ENCODE results near the gene PTPRC.
A peak's percentile ranks its signal among the peaks of the same experiment; 100 is the strongest.

Gene PTPRC

DNA sequence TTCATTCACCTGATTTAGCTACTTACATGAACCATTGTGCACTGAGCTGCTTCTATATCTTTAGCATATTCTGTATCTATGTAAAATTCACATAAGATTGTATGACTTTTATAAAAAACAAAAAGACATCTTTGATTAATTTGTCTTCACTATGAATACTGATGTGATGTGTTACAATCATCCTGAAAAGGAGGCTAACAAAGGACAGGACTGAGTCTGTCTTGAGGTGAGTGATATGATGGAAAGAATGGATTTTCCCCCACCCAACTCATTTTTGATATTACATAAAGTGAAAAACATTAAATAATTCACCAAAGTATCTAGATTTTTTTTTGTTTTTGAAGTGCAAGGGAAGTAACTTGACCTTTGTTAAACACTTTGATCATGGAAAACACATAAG is 9.8 kb downstream of the PTPRC start:
- peak overlapping the region; percentile 95 for H3K27ac Mint-ChIP-seq
- H3K4me3 Mint-ChIP-seq = peak overlapping the region; percentile 72
- ATAC-seq = peak; percentile 41
- peaks cover 67% of the 10 kb centered on the region for H3K36me3 Mint-ChIP-seq (ENCODE audit: low read depth)
- no peaks in the 10 kb centered on the region for H3K9me3 Mint-ChIP-seq
- no peaks in the 10 kb centered on the region for H3K27me3 Mint-ChIP-seq
- peaks cover 87% of the 10 kb centered on the region for H3K4me1 Mint-ChIP-seq
- no peak for DNase-seq

DNA sequence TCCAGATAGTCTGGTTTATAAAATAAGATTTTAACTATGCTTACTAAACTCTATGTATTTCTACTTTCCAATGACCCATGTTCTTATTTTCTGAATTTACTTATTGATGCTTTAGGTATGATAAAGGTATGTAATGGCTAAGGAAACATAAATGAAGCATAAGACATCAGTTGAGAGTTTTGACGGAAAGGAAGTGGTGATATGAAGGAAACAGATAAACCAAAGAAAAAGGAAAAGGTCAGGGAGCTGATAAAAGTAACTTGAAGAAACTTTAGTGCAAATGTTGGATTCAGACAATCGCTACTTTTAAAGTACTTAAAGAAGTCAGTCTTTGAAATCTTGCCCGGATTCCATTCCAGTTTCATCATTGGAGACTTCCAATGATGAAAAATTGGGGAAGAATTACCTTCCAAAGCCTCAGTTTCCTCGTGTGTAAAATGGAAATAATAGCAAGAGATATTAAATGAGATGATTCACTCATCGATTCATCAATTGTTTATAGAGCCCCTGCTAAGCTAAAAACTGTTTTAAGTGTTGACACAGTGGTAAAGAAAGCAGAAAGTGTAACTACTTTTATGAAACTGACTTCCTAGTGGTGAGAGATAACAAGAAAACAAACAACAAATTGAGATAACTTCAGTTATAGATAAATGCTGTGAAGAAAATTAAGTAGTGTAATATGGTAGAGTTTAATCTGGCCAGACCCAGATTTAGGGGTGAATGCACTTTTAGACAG is 10.6 kb downstream of the PTPRC start:
- H3K36me3 Mint-ChIP-seq (ENCODE audit: low read depth) = peaks cover 63% of the 10 kb centered on the region
- H3K27ac Mint-ChIP-seq = peak overlapping the region; percentile 95

DNA sequence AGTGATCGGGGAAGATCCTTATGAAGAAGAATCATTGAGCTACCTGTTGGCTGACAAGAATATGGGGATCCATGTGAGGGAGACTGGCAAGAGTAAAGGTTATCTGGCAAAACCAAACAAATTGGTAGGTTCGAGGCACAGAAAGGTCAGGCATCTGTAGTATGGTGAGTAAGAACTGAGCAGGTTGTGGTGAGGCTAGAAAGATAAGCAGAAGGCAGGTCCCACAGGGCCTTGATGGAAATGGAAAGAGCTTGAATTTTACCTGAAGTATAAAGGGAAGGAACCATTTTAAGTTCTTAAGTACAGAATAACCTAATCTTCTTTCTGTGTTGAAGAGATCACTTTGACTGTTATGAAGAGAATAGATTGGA is 11.1 kb downstream of the PTPRC start:
- Mint-ChIP-seq H3K9me3 (no peaks in the 10 kb centered on the region), H3K27ac (peak overlapping the region; percentile 95), H3K27me3 (no peaks in the 10 kb centered on the region), H3K4me3 (peak overlapping the region; percentile 72), H3K36me3 (ENCODE audit: low read depth) (peaks cover 60% of the 10 kb centered on the region), H3K4me1 (peaks cover 83% of the 10 kb centered on the region)
- ATAC-seq (peak; percentile 93), DNase-seq (peak; percentile 39)

More for the DNA sequence above, 10.6 kb downstream of the PTPRC start:
- Mint-ChIP-seq H3K27me3 (no peaks in the 10 kb centered on the region), H3K4me1 (peaks cover 87% of the 10 kb centered on the region), H3K9me3 (no peaks in the 10 kb centered on the region), H3K4me3 (peak overlapping the region; percentile 72)
- no peak for ATAC-seq
- no peak for DNase-seq

DNA sequence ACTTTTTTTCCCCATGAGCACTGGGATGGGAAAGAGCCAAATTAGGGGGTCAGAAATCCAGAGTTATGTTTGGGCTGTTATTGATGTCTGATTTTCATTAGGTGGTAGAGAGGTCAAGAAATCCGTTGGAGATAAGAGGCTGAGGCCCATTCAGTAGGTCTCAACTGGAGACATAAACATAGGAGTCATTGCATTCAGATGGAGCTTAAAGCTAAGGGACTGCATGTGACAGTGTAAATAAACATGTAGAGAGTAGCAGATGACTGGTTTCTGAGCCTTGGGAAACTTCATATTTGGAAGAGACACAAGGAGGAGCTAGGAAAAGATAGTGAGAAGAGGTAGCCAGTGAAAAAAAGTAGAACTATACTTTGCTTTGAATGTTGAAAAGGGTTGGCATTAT is 11.7 kb downstream of the PTPRC start:
- Mint-ChIP-seq H3K4me1 (peaks cover 81% of the 10 kb centered on the region), H3K4me3 (peak overlapping the region; percentile 72), H3K27me3 (no peaks in the 10 kb centered on the region), H3K9me3 (no peaks in the 10 kb centered on the region), H3K27ac (peak overlapping the region; percentile 95), H3K36me3 (ENCODE audit: low read depth) (peaks cover 61% of the 10 kb centered on the region)
- ATAC-seq = no peak
- no peak for DNase-seq

DNA sequence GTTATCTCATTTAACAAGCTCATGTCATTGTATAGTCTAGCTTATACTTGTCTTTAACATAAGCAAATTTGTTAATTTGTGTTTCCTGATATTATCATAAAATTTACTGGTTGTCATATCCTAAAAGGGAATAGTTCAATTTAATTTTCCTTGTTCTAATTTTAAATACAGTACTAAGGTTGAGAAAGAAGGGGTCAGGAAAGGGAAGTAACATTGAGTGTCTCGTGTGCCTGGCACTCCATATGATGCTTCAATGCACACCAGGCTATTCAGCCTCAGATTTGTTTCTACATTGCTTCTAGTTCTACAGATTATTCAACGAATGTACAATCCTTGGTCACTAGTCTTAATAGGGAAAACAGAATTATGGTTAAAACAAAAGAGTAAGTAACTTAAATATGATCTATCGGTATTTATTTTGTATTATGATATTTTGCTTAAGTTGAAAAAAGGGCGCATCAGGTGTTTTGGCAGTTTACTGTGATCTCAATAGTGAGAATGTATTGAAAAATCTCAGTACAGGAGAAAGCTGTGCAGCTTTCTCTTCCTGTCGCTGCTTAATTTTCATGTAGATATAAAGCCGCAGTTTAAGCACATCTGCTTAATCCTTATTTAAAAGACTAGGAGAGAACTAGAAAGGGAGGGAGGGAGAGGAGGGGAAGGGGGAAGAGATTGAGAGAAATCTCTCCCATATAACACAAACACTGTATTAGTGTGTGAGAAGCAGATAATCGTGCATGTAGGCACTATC is 13.0 kb downstream of the PTPRC start:
- Mint-ChIP-seq H3K4me3 (peak overlapping the region; percentile 75), H3K36me3 (ENCODE audit: low read depth) (peaks cover 53% of the 10 kb centered on the region), H3K27ac (peak overlapping the region; percentile 89), H3K9me3 (no peaks in the 10 kb centered on the region), H3K27me3 (no peaks in the 10 kb centered on the region), H3K4me1 (peaks cover 81% of the 10 kb centered on the region)
- no peak for ATAC-seq
- no peak for DNase-seq

DNA sequence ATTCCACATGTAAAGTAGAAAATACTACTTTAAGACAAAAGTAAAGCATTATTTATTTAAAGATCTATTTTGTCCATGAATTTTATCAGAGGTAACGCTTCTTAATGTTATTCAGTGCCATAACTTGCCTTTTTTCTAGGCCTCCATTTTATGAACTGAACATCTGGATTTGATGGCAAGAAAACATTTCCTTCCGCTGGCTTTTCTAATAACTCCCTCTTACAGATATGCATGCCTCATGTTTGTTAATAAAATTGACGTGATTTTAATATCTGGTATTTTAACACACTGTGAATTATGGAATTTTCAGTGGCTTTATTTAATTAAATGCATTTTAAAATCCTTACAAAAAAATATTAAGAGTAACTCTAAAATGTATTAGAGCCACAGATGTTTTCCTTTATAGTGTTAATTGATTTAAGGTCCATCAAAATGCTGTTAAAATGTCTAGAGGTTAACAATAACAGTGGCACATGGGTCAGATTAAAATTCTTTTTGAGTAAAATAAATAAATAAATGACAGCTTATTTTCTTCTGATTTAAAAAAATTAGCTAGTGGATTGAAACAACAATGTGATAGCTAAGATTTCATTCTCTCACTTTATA is 15.1 kb downstream of the PTPRC start:
- H3K4me3 Mint-ChIP-seq = peak overlapping the region; percentile 75
- no peaks in the 10 kb centered on the region for H3K9me3 Mint-ChIP-seq
- ATAC-seq = no peak
- no peaks in the 10 kb centered on the region for H3K27me3 Mint-ChIP-seq
- H3K36me3 Mint-ChIP-seq (ENCODE audit: low read depth) = peaks cover 50% of the 10 kb centered on the region
- peak overlapping the region; percentile 89 for H3K27ac Mint-ChIP-seq
- peaks cover 82% of the 10 kb centered on the region for H3K4me1 Mint-ChIP-seq
- DNase-seq = no peak

DNA sequence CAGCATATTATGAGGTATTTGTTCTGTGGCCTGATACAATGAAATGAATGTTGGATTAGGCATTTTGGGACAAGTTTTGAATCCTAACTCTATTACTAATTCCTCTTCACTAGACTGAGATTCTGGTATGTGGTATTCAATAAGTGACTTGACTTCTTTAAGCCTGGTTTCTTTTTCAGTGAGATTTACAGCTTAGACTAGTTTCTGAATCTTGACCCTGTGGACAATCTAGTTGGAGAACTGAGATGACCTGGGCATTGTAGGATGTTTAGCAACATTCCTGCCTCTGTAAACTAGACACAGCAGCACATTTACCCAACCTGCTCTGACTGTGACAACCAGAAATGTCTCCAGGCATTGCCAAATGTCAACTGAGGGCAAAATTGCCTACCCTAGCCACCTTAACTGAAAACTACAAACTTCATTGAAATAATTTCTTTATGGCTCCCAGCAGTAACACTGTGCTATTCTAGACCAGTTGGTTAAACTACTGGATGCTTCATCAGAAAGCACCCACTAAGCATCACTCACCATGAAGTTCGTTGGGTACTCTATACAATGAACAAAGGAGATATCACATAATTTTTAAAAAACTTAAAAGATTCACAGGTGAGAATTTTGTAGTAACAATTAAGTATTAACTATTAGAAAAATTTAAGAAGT is 16.8 kb downstream of the PTPRC start:
- Mint-ChIP-seq H3K9me3 (no peaks in the 10 kb centered on the region), H3K36me3 (ENCODE audit: low read depth) (peaks cover 40% of the 10 kb centered on the region), H3K27ac (peak overlapping the region; percentile 95), H3K4me3 (peak overlapping the region; percentile 71), H3K27me3 (no peaks in the 10 kb centered on the region), H3K4me1 (peaks cover 79% of the 10 kb centered on the region)
- ATAC-seq (peak; percentile 8), DNase-seq (no peak)

DNA sequence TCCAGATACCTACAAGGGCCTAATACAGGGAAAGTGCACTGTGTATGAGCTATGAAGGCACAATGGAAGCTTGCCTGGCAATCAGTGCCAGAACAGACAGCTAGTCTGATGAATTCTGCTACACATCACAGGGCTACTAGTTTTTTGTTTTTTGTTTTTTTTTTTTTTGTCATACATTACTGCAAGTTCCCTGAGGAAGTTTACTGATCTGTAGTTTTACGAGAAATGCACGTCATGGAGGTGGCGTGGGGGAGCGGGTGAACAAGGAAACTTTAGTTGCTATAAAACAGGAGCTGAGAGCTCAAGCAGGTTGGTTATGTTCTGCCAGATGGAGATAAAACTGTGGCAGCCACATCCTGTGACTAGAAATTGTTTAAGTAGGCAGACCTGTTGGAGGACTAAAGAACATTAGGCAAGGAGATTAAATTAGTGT is 17.7 kb downstream of the PTPRC start:
- DNase-seq (peak; percentile 76), ATAC-seq (peak; percentile 58)
- peaks cover 79% of the 10 kb centered on the region for H3K4me1 Mint-ChIP-seq
- H3K27me3 Mint-ChIP-seq = no peaks in the 10 kb centered on the region
- H3K9me3 Mint-ChIP-seq = no peaks in the 10 kb centered on the region
- H3K36me3 Mint-ChIP-seq (ENCODE audit: low read depth) = peaks cover 38% of the 10 kb centered on the region
- peak overlapping the region; percentile 71 for H3K4me3 Mint-ChIP-seq
- H3K27ac Mint-ChIP-seq = peak overlapping the region; percentile 95

DNA sequence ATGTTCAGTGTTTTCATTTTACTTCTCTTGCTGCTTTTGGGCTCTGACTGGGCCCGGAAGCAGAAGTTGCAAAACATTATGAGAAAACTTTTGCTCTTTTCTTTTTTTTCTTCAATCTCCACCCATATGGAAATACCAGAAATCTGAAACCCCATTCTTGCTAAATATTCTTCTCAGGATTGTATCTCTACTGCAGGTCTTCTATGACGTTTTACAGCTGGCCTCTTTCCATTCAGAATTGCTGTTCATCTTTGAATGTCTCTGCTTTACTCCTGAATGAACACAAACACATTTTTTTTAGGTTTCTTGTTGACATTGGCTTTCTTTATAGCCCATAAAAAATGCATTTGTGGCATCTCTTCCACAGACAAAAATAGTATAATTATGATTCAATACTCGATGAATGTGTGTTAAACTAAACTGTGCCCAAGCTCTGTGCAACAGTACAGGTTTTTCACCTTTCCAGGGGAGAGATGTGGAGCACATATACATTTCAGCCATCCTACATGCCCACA is 18.8 kb downstream of the PTPRC start:
- Mint-ChIP-seq H3K4me1 (peaks cover 76% of the 10 kb centered on the region), H3K27me3 (no peaks in the 10 kb centered on the region), H3K4me3 (peak overlapping the region; percentile 71), H3K36me3 (ENCODE audit: low read depth) (peaks cover 34% of the 10 kb centered on the region), H3K9me3 (no peaks in the 10 kb centered on the region), H3K27ac (peak overlapping the region; percentile 95)
- ATAC-seq (peak; percentile 68), DNase-seq (no peak)

DNA sequence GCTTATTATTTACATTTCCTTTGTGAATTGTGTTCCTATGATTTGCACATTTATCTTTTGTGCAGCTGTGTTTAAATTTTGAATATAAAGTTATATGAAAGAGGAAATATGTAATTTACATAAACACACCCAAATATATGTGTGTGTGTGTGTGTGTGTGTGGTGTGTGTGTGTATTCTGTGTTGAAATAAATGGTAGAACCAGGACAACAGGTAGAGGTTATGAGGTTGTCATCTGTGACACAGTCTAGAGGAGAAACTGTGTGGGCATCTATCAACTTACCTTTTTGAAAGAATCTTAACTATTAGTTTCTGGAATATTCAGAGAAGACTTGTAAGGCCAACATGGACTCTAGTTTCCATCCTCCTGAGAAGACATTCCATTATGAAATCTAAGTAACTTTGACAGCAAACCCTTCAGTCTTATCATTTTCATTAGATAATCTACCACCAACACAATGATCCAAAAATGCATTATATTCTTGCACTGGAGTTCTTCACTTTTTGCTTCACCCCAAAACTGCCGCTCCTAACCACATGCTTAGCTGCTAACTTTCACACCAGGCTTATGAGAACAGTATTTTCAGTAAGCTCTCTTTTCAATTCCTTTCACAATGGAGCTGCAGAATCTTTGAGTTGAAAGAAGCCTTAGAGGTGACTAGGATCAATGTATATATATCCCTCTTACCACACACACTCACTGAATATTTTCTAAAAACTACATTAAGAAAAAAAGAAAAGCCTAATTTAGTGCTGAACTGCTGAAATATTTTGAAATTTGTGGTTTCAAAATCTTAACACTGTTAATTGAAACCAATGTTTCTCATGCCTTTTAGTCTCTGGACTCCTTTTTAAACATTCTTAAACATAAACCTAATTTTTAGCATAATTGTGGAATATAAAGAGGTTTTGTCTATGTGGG is 21.8 kb downstream of the PTPRC start:
- ATAC-seq = peak; percentile 25
- no peak for DNase-seq
- Mint-ChIP-seq H3K4me3 (peak overlapping the region; percentile 54), H3K27ac (peak overlapping the region; percentile 83), H3K36me3 (ENCODE audit: low read depth) (peaks cover 45% of the 10 kb centered on the region), H3K27me3 (no peaks in the 10 kb centered on the region), H3K4me1 (peaks cover 82% of the 10 kb centered on the region), H3K9me3 (no peaks in the 10 kb centered on the region)

DNA sequence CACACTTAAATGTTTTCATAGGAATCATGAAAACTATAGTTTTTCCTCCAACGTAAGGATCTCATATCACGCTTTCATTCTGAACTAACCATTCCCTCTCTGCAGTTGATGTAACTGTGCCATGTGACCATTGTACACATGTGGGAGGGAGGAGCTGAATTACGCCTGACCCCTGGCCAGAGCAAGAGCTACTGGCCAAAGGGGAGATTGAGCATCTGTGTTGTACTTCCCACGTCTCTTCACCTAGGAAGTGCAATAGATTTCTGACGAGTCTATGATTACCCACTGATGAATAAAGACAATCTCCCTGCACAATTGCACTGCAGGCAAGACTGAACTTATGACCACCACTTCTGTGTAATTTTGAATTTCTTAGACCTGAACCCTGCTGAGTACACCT is 24.0 kb downstream of the PTPRC start:
- Mint-ChIP-seq H3K36me3 (ENCODE audit: low read depth) (peaks cover 45% of the 10 kb centered on the region), H3K27me3 (no peaks in the 10 kb centered on the region), H3K9me3 (no peaks in the 10 kb centered on the region), H3K4me3 (peak overlapping the region; percentile 77), H3K4me1 (peaks cover 83% of the 10 kb centered on the region), H3K27ac (peak overlapping the region; percentile 92)
- ATAC-seq = peak; percentile 27
- DNase-seq = no peak

DNA sequence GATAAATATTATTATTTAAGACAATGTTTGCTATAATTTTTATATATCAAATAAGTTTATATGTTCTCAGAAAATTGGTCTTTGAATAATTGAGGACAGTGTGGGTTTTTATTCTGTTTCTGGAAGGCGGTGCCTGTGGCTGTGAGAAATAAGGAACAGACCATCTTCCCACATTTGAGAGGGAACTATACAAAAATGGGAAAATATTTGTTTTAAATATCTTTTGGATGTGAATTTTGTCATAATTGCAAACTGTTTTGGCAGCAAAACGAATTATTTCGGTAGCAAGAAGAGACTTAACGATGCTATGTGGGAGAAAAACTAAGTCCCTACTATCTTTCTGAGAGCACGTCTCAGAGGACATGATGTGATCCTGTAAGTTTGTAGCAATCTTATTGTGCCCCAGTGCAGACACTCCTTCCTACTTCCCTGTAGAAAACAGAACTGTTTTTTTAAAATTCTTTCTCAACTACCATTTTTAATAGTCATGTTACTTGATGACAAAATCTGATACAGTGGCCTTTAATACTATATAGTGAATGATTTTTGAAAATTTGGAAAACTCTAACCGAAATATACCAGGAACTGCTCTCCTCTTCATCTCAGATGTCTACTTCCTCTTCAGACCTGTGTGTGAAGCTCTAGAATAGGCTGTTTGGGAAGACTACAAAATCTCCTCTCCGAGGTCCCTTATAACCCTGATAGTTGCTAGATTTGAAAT is 25.4 kb downstream of the PTPRC start:
- Mint-ChIP-seq H3K36me3 (ENCODE audit: low read depth) (peaks cover 44% of the 10 kb centered on the region), H3K27me3 (no peaks in the 10 kb centered on the region), H3K9me3 (no peaks in the 10 kb centered on the region), H3K4me3 (peak overlapping the region; percentile 73), H3K4me1 (peaks cover 83% of the 10 kb centered on the region), H3K27ac (peak overlapping the region; percentile 85)
- DNase-seq = no peak
- peak; percentile 33 for ATAC-seq

DNA sequence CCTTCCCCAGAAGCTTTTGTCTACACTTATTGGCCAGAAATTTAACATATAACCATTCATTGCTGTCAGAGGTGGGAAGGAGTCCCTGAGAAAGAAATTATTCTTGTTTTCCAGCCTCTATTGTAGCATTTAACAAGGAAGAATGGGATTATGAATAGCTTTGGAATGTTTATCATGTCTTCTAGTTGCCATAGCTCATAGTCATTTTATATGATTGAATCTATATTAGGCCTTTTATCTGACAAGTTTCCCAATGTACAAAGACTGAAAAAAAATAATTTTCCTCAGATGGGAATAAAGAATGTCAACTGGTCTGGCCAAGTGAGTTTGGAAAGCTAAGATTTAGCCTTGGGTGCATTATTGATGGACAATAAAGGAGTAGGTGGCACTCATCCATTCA is 28.3 kb downstream of the PTPRC start:
- ATAC-seq (no peak), DNase-seq (no peak)
- H3K27ac Mint-ChIP-seq = peak overlapping the region; percentile 95
- no peaks in the 10 kb centered on the region for H3K9me3 Mint-ChIP-seq
- H3K27me3 Mint-ChIP-seq = no peaks in the 10 kb centered on the region
- peaks cover 54% of the 10 kb centered on the region for H3K36me3 Mint-ChIP-seq (ENCODE audit: low read depth)
- H3K4me3 Mint-ChIP-seq = no peak overlapping the region
- H3K4me1 Mint-ChIP-seq = peaks cover 87% of the 10 kb centered on the region

All from activated naive CD8-positive, alpha-beta T cell treated with anti-CD3 and anti-CD28 coated beads, Interleukin-2, amount 50 U/mL, for 24 hours (primary cell).